ENCODE measurements around the gene COL26A1.

Gene COL26A1

DNA sequence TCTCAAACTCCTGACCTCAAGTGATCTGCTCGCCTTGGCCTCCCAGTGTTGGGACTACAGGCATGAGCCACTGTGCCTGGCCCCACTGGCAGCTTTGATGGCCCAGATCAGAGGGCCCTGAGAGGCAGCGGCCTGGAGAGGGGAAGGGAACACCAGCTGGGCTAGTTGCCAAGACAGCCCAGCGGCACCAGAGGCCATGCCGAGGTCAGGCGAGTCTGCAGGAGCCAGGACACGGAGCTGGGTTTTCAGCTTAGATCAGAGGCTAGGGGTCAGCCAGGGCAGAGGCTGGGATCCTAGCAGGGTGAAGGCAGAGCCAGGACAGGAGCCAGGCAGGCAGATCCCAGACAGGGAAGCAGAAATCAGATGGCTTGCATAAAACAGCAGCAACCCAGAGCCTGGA, 173.6 kb downstream of the COL26A1 start:
- no peak for DNase-seq

DNA sequence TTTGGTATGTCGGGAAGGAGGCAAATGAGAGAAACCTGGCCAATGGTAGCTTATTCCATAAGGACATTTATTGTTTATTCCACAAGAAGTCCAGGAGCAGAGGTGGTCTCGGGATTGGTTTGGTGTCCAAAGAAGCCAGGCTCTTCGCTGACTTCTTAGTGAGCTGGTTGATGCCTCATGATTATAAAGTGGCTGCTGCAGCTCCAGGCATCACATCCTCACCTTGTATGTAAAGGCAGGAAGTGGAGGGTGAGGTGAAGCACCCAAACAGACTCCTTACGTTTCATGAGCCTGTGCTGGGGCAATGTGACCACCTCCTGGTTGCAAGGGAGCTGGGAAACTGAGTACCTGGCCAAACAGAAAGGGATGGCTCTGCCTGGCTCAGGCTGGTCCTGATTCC, 174.0 kb downstream of the COL26A1 start:
- DNase-seq, result no peak

DNA sequence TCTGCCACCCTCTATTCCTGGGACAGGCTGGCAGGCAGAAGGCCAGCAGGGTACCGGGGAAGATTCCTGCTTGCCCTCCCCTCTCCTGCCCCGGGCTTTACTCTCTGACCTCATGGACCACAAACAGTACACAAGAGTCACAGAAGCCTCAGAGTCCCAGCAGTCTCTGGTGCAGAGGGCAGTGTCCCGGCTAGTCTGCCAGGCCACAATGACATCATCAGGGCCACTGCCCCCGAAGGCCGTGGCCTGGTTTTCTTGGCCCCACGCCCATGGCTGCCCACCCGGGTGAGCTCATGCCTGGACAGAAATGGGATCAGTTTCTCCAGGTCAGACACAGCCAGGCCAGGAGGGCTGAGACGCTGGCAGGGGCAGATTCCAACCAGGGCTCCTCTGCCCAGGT, 174.5 kb downstream of the COL26A1 start:
- DNase-seq, result peak in 1 of 4 experiments; percentile 12

DNA sequence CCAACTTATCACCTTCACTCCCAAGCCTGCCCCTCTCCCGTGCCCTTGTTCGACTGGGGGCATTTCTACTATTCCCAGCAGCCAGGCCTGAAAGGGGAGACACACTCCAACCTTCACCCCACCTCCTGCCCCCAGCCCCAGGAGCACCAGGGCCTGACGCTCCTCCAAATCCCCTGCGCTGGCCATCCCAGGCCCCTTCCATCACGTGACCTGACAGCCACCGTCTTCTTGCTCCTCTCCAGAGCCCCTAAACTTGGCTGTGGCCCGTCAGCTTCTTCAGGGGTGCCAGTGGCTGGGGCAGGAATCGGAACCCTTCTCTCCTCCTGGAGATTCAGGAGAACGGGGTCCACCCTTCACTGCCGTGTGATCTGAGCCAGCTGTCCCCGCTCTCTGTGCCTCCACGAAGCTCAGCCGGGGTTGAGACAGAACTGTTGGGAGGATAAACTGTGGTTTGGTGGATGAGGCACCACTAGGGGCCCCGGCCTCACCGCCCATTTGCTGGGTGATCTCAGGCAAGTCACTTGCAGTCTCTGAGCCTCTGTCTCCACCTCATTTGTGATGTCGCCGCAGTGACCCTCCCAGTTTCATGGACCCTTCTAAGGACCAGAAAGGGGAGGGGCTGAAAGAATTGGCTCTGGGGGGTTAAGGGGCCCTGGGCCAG, 175.4 kb downstream of the COL26A1 start:
- no peak for DNase-seq

DNA sequence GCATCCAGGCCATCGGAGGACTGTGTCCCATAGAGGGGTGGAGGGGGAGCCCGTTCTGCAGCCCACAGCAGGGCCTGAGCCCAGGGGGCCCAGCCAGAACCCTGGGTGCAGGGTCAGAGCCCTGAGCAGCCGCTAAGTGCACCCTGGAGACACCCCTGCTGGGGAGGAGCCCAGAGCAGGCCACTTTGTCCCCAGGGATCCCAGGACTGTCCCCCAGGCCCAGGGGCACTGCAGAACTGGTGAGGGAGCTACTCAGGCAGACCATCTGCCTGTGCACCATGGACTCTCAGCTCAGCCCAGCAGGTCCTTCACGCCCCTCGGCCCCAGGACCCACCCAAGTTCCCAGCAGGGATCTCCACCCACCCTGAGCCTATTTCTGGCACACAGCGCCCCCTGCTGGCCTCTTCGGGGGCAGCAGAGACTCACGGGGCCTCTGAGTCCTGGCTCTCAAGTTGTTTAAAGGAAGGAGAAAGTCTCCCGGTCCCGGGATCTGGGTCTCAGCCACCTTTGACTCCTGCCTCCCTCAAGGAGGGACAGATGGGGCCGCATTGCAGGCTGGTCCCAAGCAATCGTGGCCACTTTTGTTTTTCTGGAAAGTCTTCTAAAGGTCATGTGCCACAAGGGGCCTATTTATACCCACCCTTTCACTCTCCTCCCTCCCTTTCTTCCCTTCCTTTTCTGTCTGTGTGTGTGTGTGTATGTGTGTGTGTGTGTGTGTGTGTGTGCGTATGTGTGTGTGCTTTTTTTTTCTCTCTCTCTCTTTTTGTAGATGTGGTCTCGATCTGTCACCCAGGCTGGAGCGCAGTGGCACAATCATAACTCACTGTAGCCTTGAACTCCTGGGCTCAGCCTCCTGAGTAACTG, 176.2 kb downstream of the COL26A1 start:
- peak; percentile 60 to 84 (median 76) for DNase-seq

DNA sequence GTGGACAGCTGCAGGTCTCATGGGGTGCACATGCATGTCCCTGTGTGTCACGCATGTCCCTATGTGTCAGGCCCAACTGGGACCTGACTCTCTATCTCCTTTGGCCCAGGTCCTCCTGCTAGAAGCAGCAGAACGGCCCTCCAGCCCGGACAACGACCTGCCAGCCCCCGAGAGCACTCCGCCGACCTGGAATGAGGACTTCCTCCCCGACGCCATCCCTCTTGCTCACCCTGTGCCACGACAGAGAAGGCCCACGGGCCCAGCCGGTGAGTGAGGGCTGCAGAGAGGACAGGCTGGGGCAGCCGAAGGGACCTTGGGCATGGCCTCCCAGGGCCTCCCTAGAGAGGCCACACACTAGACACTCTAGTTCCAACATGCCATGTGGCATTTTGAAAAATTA, 177.1 kb downstream of the COL26A1 start:
- DNase-seq, result no peak

DNA sequence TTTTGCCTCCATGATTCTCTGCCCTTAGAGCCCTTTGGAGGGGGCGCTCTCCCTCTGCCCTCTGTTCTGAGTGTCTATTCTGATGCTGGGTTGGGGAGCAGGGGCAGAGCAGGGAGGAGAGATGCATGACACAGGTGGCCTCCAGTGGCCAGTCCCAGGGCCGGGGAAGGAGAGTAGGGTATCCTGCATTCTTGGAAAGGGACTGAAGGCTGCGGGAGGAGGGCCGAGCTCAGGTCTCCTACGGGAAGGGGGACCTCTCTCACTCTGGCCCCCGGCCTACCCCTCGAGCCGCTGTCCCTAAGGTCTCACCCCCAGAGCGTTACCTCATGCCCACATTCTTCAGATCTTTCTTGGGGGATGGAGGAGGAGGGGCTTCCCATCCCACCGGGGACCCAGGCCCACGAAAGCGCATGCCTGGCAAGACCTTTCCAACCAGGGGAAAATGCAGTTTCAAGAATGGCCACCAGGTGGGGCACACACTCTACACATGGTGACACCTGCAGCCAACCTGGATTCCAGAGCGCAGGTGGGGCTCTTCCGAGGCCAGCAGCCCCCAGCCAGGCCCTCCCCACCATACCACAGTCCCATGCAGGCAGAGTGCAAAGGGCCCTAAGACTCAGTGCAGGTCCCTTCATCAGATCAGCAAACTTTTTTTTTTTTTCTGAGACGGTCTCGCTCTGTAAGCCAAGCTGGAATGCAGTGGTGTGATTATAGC, 180.0 kb downstream of the COL26A1 start:
- DNase-seq, result peak; percentile 62 to 83 (median 73)

DNA sequence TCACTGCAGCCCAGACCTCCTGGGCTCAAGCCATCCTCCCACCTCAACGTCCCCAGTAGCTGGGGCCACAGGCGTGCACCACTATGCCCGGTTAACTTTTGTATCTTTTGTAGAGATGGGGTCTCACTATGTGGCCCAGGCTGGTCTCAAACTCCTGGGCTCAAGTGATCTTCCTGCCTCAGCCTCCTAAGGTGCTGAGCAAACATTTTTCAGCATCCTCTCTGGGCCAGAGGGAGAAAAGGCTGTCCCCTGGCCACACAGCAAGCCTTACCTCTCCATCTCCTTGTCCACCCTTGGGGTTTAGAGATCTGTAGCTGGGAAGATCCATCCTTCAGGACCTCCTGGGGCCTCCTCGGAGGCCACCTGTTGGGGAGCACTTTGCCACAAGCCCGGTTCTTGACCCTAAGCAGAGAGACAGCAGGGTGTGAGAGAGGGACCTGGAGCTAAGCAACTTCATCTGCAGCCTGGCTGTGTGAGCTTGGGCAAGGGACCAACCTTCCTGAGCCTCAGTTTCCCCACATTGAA, 180.6 kb downstream of the COL26A1 start:
- no peak for DNase-seq

DNA sequence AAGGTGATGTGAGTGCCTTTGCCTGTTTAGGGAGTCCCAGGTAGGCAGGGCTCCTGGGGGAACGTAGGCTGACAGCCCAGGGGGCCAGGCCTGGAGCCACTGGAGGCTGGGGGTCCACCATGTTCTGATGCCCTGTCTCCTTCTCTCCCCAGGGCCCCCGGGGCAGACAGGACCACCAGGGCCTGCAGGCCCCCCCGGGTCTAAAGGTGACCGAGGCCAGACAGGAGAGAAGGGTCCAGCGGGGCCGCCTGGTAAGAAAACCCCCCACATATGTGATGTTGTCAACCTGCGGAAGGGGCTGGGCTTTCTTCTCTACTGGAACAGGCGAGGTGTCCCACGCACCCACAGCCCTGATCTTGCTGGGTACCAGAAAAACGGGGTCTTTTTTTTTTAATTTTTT, 181.2 kb downstream of the COL26A1 start:
- DNase-seq, result no peak

DNA sequence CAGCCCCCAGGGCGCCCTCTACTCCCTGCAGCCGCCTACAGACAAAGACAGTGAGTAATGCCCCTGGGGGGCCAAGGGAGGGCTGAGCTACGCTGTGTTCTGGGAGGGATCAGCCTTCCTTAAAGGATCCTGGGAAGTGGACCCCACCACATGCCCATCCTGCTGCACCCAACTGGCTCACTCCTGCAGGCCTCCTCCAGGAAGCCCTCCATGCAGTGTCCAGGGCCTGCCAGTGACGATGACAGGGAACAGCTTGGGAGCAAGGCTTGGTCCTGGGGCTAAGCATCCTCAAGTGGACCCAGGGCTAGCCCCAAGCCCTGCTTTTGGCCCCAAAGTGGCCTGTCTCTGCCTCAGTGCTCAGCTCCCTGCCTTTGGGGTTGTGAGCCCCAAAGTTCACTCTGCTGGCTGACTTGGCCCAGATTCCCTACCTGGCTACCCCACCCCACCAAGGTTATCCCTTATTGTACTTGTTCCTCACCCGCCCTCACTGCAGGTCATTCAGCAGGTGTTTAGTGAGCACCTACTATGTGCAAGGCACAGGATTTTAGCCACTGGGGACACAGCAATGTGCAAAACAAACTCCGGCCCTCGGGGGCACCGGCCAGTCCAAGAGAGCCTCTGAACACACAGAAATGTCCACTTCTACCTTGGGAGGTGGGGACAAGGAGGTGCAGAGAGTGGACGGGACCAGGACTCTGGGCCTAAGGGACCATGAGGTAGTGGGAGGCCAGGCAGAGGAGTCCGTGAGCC, 182.9 kb downstream of the COL26A1 start:
- DNase-seq, result no peak

DNA sequence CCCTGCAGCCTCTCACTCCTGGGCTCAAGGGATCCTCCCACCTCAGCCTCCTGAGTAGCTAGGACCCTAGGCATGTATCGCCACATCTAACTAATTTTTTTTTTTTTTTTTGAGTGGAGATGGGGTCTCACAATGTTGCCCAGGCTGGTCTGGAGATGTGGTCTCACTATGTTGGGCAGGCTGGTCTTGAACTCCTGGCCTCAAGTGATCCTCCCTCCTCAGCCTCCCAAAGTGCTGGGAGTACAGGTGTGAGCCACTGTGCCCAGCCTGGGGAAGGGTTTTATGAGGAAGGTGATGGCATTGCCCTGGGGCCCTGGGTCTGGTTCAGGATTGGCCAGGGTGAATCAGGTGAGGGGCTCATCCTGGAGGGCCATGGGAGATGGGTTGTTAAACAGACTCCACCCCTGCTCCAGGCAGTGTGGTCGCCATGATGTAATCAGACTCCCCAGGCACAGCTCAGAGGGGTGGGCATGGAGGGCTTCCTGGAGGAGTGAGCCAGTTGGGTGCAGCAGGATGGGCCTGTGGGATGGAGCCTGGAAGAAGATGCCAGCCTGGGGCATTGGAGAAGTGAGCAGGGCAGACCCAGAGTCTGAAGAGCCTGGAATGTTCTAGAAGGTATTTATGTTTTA, 183.7 kb downstream of the COL26A1 start:
- no peak for DNase-seq

DNA sequence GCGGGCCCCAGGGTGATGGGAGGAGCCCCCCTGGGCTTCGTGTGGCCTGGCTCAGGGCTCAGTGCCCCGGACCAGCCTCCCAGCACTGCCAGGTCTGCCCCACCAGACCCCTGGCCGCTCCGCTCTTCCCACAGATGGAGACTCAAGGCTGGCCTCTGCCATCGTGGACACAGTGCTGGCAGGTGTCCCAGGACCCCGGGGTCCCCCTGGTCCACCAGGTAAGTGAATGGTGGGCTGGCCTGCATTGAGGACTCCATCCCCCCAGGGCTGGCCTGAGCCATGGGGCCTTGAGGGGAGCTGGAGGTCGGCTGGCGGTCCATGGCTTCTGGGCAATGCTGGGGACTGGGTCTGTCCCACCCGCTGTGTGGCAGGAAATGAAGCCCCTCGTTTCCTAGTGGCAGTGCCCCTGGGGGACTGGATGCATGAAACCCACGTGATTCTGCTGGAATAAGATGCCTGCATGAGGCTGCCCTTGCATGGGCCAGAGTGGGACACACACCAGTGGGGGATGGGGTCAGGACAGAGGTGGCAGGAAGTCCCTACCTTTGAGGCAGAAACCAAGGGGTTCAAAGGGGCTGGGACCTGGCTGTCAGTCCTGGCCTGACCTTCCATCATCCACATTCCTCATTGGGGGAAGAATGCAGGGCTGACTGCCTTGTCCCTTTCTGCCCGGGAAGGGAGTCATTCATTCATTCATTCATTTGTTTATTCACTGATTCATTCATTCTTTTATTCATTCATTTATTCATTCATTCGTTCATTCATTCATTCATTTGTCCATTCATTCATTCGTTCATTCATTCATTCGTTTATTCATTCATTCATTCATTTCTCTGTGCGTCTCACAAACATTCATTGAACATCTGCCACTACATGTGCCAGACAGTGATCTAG, 184.6 kb downstream of the COL26A1 start:
- no peak for DNase-seq

DNA sequence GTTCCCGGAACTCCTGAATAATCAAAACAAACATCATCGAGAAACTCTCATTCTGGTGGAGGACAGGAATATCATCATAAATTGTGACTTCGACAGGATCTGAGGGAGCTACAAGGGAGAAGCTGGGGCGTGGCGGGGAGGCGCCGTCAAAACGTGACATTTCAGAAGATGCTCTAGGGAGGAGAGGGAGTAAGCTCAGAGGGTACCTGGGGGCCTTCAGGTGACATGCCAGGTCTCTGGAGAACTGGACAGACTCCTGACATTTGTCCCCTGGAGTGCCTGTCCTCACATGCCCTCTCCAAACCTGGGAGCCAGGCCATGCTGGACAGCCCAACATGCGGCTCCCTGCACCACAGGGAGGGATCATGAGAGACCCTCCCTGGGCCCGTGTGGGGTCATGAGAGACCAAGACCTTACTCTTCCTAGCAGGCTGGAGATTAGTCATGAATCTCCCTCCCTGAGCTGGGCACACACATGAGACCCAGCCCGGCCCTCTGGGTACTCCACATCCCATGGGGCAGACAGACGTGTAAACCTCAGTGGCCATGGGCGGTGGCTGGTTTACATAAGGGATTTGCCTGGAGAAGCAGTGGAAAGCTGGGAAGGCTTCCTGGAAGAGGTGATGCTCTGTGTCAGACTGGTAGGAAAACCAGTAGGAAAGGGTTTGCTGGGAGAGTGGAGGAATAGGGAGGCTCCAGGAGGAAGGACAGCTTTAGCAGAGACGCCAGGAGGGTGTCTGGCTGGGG, 185.4 kb downstream of the COL26A1 start:
- no peak for DNase-seq

DNA sequence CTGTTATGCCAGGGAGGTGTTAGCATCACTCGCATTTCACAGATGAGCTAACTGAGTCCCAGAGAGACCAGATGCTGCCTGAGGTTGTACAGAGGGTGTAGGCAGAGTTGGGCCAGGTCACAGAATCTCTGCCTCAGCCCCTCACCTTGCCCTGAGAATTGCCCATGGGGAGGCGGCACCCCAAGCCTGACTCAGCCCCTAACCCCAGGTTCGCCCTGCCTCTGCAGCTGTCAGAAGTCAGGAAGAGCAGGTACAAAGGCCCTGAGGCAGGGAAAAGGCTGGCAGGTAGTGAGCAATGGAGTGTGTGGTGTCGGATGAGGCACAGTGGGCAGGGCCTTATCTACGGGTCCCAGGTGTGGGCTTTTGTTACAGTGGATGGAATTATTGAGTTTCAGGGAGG, 187.1 kb downstream of the COL26A1 start:
- no peak for DNase-seq

DNA sequence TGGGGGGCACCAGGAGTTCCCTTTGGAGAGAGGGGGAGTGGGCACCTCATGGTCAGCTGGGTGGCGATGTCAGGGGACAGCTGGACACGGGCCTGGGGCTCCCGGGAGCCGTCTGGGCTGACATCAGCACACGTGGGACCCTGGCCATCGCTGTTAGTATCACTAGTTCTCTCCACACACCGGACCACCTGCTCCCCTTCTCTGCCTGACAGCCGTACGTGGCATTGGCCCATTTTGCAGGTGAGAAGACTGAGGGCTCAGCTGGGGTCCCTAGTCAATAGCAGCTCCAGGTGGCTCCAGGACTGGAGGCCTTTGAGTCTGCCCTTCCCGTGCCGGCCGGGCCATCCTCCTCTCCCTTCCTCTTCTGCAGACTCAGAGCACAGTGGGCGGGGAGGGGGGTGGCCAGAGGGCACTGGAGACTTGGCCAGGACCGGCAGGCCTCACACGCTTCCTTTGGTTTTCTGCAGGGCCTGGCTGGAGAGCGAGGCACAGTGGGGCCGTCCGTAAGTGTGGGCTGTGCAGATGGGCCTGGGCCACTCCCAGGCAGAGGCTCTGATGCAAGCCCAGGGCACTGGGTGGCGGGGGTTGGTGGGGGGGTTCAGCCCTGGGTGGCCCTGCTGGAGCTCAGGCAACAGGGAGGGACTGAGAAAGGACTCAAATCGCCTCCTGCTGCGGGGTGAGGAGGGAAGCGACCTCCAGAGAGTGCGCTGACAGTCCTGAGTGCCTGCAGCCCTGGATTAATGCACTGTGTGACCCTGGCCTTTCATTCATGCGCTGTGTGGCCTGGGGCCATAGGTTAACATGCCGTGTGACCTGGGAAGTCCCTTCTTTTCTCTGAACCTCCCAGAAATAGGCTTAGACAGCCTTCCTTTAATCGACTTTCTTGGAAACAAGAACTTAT, 188.2 kb downstream of the COL26A1 start:
- peak; percentile 59 to 84 (median 66) for DNase-seq

DNA sequence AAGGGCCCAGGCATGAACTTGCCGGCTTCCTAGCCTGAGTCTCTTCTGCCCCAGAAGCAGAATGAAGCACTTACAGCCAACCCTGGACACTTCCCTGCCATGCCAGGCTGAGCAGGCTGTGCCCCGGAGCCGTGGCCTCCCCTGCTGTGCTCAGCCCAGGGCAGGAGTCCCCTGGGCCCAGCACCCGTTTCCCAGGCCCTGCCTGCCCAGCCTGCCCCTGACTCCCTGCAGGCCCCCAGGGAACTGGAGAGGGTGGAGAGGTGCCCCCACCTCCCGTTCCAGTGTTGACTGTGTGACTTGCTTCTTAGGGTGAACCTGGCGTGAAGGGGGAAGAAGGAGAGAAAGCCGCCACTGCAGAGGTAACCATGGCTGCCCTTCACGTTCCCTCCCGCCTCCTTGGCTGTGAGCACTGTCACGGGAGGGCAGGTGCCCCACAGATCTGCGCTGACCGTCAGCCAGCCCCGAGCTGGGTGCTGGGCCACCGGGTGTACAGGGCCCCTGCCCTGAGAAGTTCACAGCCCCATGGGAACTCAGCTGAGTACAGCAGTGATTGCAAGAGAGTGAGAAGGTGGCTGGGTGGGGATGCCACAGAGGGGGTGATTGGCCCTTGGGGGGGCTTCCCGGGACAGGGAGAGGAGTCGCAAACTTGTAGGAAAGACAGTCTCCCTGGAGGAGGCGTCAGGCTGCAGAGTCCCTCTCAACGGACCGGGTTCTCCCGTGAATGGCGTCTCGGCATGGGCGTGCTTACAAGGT, 190.5 kb downstream of the COL26A1 start:
- DNase-seq, result no peak

DNA sequence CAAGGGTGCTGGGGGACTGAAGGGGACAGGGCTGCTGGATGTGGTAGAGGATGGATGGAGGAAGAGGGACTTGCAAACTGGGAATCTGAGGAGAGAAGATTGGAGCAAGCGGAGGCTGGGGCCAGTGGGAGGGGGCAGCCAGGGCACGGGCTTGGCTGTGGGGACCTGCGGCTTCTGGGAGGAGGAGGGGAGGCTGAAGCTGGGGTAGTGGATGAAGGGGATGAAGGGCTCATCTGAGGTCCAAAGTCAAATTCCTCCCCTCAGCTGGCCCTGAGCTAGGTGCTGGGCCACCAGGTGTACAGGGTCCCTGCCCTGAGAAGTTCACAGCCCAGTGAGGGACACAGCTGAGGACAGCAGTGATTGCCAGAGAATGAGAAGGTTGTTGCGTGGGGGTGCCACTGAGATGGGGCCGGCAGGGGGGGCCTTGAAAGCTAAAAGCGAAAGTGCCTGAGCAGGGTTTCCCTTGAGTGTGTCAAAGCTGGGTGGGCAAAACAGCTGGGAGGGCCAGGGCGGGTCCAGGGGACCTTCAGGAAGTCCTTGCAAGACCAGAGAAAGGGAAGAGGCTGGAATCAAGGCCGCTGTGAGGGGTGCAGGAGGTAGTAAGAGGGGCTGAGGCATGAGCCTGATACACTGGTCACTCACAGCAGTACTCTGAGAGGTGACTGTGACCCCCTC, 191.2 kb downstream of the COL26A1 start:
- no peak for DNase-seq
